ENCODE data around the gene GSG1L. TPM values are rescaled to one million over a fixed set of nuclear protein-coding genes. Genes with fewer than 3 reads are reported as not detected.
"Not testable (repeated sequence)": the region's sequence is repeated elsewhere in the genome, so short reads cannot be mapped to it uniquely, and the experiment has no call there.

The GSG1L gene
- total RNA-seq, 3 donors from 2014 or later, result not detected

DNA sequence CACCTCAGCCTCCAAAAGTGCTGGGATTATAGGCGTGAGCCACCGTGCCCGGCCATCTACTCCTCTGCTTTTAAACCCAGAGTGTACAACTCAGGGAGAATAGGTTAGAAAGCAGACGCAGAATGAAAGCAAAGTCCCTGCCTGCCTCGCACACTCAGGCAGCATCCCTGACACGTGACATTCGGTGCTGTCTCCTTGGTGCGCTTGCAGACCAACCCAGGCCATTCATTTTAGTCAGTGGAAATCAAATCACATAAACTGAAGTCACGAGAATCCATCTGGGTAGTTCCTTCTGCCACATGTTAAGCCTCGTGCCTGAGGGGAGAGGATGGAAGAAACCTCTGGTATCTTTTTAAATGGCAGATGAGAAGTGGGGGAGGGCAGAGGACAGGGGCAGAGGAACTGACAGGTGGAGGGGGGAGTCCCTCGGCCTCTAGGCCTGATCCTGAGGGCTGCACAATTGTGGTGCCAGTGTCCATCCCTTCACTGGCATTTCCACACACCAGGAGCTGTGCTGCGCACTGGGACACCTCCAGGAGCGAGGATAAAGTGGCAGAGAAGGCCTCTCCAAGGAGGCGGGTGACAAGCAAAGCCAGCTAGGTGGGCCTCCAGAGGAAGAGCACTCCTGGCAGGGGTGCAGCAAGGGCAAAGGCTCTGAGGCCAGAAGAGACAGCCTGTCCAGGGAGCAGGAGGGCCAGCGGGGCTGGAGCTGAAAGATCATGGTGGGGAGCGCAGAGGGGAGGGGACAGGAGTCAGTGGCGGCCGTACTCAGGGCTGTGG lies 317.2 kb downstream of the GSG1L start:
- Histone ChIP-seq H3K27me3 (no peaks in the 10 kb centered on the region), H3K4me1 (no peaks in the 10 kb centered on the region), H3K36me3 (no peaks in the 10 kb centered on the region), H3K9me3 (no peaks in the 10 kb centered on the region), H3K4me3 (no peak overlapping the region), H3K27ac (no peak overlapping the region)
- no peak for DNase-seq (ENCODE audit: low spot score in 2 of 2)
- intact Hi-C loops (cut with DNase I; ENCODE audit: low total_unique reads), result no loop called here
- TF ChIP-seq, protein P1, sequence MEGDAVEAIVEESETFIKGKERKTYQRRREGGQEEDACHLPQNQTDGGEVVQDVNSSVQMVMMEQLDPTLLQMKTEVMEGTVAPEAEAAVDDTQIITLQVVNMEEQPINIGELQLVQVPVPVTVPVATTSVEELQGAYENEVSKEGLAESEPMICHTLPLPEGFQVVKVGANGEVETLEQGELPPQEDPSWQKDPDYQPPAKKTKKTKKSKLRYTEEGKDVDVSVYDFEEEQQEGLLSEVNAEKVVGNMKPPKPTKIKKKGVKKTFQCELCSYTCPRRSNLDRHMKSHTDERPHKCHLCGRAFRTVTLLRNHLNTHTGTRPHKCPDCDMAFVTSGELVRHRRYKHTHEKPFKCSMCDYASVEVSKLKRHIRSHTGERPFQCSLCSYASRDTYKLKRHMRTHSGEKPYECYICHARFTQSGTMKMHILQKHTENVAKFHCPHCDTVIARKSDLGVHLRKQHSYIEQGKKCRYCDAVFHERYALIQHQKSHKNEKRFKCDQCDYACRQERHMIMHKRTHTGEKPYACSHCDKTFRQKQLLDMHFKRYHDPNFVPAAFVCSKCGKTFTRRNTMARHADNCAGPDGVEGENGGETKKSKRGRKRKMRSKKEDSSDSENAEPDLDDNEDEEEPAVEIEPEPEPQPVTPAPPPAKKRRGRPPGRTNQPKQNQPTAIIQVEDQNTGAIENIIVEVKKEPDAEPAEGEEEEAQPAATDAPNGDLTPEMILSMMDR (IDR thresholded peaks at IDR 0.05), result no peak
- TF ChIP-seq POLR2AphosphoS5 (IDR thresholded peaks at IDR 0.05) (no peak), POLR2A (IDR thresholded peaks at IDR 0.05) (no peak)

DNA sequence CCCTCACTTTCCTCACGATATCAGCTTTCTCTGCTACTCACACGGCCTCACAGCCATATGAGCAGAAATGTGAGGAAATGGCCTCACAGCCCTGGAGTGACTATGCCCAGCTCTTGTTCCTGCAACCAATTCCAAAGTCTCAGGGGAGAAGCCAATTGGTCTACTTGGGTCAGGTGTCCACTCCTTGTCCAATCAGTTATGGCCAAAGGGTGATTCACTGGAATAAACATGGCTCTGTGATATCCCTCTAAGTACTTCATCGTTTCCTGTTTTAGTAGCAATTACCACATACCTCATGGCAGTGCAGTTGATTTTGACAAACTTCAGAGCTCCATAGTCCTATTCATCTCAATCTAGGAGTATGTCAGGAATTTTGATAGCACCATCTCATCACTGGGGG lies 318.2 kb downstream of the GSG1L start:
- no peaks in the 10 kb centered on the region for H3K9me3 ChIP-seq
- H3K4me1 ChIP-seq, result no peaks in the 10 kb centered on the region
- intact Hi-C loops (cut with DNase I; ENCODE audit: low total_unique reads), result no loop called here
- no peaks in the 10 kb centered on the region for H3K36me3 ChIP-seq
- H3K27me3 ChIP-seq, result no peaks in the 10 kb centered on the region
- no peak overlapping the region for H3K27ac ChIP-seq
- TF ChIP-seq POLR2A (IDR thresholded peaks at IDR 0.05) (no peak), POLR2AphosphoS5 (IDR thresholded peaks at IDR 0.05) (no peak)
- TF ChIP-seq, protein P1 (IDR thresholded peaks at IDR 0.05), result no peak
- H3K4me3 ChIP-seq, result no peak overlapping the region
- no peak for DNase-seq (ENCODE audit: low spot score in 2 of 2)

DNA sequence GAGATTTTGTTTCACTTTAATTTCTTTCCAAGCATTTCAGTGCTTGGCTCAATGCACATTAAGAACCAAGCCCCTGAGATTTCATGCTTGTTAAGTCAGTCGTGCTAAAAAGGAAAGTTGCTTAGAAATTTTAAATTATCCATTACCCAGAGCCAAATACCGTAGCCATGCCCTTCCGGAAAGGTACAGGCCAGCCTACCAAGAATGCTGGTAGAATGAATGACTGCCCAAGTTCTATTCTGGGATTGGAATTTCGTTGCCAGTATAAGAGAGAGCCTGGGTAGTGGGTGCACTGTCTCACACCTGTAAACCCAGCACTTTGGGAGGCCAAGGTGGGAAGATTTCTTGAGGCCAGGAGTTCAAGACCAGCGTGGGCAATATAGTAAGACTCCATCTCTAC lies 319.6 kb downstream of the GSG1L start:
- H3K4me3 ChIP-seq, result no peak overlapping the region
- intact Hi-C loops (cut with DNase I; ENCODE audit: low total_unique reads), result no loop called here
- no peaks in the 10 kb centered on the region for H3K4me1 ChIP-seq
- H3K36me3 ChIP-seq, result no peaks in the 10 kb centered on the region
- no peak for DNase-seq (ENCODE audit: low spot score in 2 of 2)
- TF ChIP-seq, protein P1 (IDR thresholded peaks at IDR 0.05), result no peak
- TF ChIP-seq POLR2AphosphoS5 (IDR thresholded peaks at IDR 0.05), result no peak
- TF ChIP-seq POLR2A (IDR thresholded peaks at IDR 0.05), result no peak
- no peaks in the 10 kb centered on the region for H3K9me3 ChIP-seq
- H3K27me3 ChIP-seq, result no peaks in the 10 kb centered on the region
- H3K27ac ChIP-seq, result no peak overlapping the region

DNA sequence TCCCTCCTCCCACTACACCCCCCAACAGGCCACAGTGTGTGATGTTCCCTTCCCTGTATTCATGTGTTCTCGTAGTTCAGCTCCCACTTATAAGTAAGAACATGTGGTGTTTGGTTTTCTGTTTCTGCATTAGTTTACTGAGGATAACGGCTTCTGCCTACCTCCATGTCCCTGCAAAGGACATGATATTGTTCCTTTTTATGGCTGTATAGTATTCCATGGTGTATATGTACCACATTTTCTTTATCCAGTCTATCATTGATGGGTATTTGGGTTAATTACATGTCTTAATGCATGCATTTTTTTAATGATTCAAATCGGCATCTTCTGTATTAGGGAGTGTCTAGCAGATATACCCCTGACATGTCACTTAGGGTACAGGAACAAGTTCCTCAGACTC lies 320.5 kb downstream of the GSG1L start:
- intact Hi-C loops (cut with DNase I; ENCODE audit: low total_unique reads); DNase-seq (ENCODE audit: low spot score in 2 of 2); H3K4me1 ChIP-seq; H3K27me3 ChIP-seq; H3K36me3 ChIP-seq; H3K9me3 ChIP-seq; H3K27ac ChIP-seq; H3K4me3 ChIP-seq: not testable (repeated sequence)

DNA sequence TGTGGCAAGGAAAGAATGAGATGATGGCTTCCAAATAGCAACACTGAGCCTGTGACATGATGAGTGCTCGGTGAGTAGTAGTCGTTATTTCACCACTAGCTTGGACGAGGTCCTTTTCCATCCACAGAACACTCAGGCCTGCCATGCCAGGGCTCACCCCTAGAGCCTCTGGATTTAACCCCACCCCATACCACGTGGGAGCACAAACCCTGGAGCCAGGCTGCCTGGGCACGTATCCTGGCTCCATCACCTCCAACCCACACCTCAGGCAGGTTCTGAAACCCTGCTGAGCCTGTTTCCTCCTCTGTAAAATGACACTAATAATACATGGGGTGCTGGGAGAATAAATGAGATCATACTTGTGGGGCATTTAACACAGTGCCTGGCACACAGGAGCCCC lies 321.2 kb downstream of the GSG1L start:
- Histone ChIP-seq H3K9me3 (no peaks in the 10 kb centered on the region), H3K36me3 (no peaks in the 10 kb centered on the region), H3K27ac (no peak overlapping the region), H3K27me3 (no peaks in the 10 kb centered on the region), H3K4me3 (no peak overlapping the region), H3K4me1 (no peaks in the 10 kb centered on the region)
- intact Hi-C loops (cut with DNase I; ENCODE audit: low total_unique reads), result no loop called here
- no peak for TF ChIP-seq POLR2AphosphoS5 (IDR thresholded peaks at IDR 0.05)
- TF ChIP-seq POLR2A (IDR thresholded peaks at IDR 0.05), result no peak
- TF ChIP-seq, protein P1 (IDR thresholded peaks at IDR 0.05), result no peak
- DNase-seq (ENCODE audit: low spot score in 2 of 2), result no peak
